ENCODE measurements around the gene TBC1D30.

The TBC1D30 gene

GRCh38 chr12:64864319-64864718, 39.9 kb downstream of the TBC1D30 start:
- DNase-seq (ENCODE audit: low read depth) = no peak

- no peak for DNase-seq (ENCODE audit: low read depth)
Measured at GRCh38 chr12:64875186-64875585, 50.7 kb downstream of the TBC1D30 start.

- DNase-seq (ENCODE audit: low read depth) = no peak
Measured at GRCh38 chr12:64876388-64877071, 52.1 kb downstream of the TBC1D30 start.

- no peak for DNase-seq (ENCODE audit: low read depth)
Measured at GRCh38 chr12:64877363-64878004, 53.0 kb downstream of the TBC1D30 start.

GRCh38 chr12:64882687-64883086, 58.2 kb downstream of the TBC1D30 start:
- no peak for DNase-seq (ENCODE audit: low read depth)

GRCh38 chr12:64883264-64884163, 59.1 kb downstream of the TBC1D30 start:
- DNase-seq (ENCODE audit: low read depth) = no peak

GRCh38 chr12:64884164-64884542, 59.7 kb downstream of the TBC1D30 start:
- no peak for DNase-seq (ENCODE audit: low read depth)

- no peak for DNase-seq (ENCODE audit: low read depth)
Measured at GRCh38 chr12:64884728-64885127, 60.3 kb downstream of the TBC1D30 start.

- no peak for DNase-seq (ENCODE audit: low read depth)
Measured at GRCh38 chr12:64889434-64890216, 65.2 kb downstream of the TBC1D30 start.

- no peak for DNase-seq (ENCODE audit: low read depth)
Measured at GRCh38 chr12:64890873-64891468, 66.5 kb downstream of the TBC1D30 start.

GRCh38 chr12:64891629-64892028, 67.2 kb downstream of the TBC1D30 start:
- DNase-seq (ENCODE audit: low read depth) = no peak

- DNase-seq (ENCODE audit: low read depth) = no peak
Measured at GRCh38 chr12:64892561-64892960, 68.1 kb downstream of the TBC1D30 start.

GRCh38 chr12:64893961-64894360, 69.5 kb downstream of the TBC1D30 start:
- no peak for DNase-seq (ENCODE audit: low read depth)

GRCh38 chr12:64894827-64895475, 70.5 kb downstream of the TBC1D30 start:
- DNase-seq (ENCODE audit: low read depth) = no peak

- no peak for DNase-seq (ENCODE audit: low read depth)
Measured at GRCh38 chr12:64895526-64895925, 71.1 kb downstream of the TBC1D30 start.

- no peak for DNase-seq (ENCODE audit: low read depth)
Measured at GRCh38 chr12:64900540-64900939, 76.1 kb downstream of the TBC1D30 start.

- DNase-seq (ENCODE audit: low read depth) = no peak
Measured at GRCh38 chr12:64903479-64904152, 79.2 kb downstream of the TBC1D30 start.

GRCh38 chr12:64907097-64907496, 82.7 kb downstream of the TBC1D30 start:
- no peak for DNase-seq (ENCODE audit: low read depth)

GRCh38 chr12:64909124-64909523, 84.7 kb downstream of the TBC1D30 start:
- no peak for DNase-seq (ENCODE audit: low read depth)

- no peak for DNase-seq (ENCODE audit: low read depth)
Measured at GRCh38 chr12:64911081-64911480, 86.6 kb downstream of the TBC1D30 start.

GRCh38 chr12:64911912-64912311, 87.5 kb downstream of the TBC1D30 start:
- no peak for DNase-seq (ENCODE audit: low read depth)

All from stimulated activated CD8-positive, alpha-beta memory T cell treated with anti-CD3 and anti-CD28 coated beads, Interleukin-12 subunit alpha, Interleukin-12 subunit beta, amount 100 ng/mL, for 1 hour (primary cell).